Heart left ventricle (tissue), 16 donors: Measurements from ENCODE around the gene DISP2. TPM values are rescaled to one million over a fixed set of nuclear protein-coding genes. Genes with fewer than 3 reads are reported as not detected.

Experiments used
- ATAC-seq, 4 donors: fragments of 200-7000 bp; cut with Tn5 transposase; one replicate each; pipeline ENCODE4 v1.9.1; 2020 to 2022; ENCODE audit warnings: moderate library complexity in 4 of 4, mild to moderate bottlenecking in 3 of 4, moderate number of reproducible peaks in 1 of 4
- DNase-seq, 5 donors: peaks; one replicate each; pipeline ENCODE4 v3.0.0-alpha.2; 2020
- H3K27ac ChIP-seq, 12 donors: fragments of 200-600 bp; sonication (generic) in 4 of 12; one replicate each; pipeline versions ENCODE4 v1.5.0 to v1.8.0; 2016 to 2022; ENCODE audit warnings: mild to moderate bottlenecking in 2 of 12
- H3K27me3 ChIP-seq, 9 donors: fragments of 200-600 bp; sonication (generic) in 2 of 9; one replicate each; pipeline versions ENCODE4 v1.5.1 to v1.8.0; 2016 to 2022; ENCODE audit warnings: mild to moderate bottlenecking in 3 of 9
- H3K36me3 ChIP-seq, 9 donors: fragments of 200-600 bp; sonication (generic) in 2 of 9; one replicate each; pipeline versions ENCODE4 v1.5.0 to v1.8.0; 2018 to 2022; ENCODE audit warnings: mild to moderate bottlenecking in 2 of 9
- H3K4me1 ChIP-seq, 12 donors: fragments of 200-600 bp; sonication (generic) in 4 of 12; one replicate each; pipeline versions ENCODE4 v1.5.0 to v1.8.0; 2016 to 2022; ENCODE audit warnings: mild to moderate bottlenecking in 3 of 12
- H3K4me3 ChIP-seq, 12 donors: fragments of 200-600 bp; sonication (generic) in 4 of 12; one replicate each; pipeline versions ENCODE4 v1.5.0 to v1.8.0; 2017 to 2022; ENCODE audit warnings: mild to moderate bottlenecking in 9 of 12, moderate library complexity in 4 of 12
- H3K9me3 ChIP-seq, 12 donors: fragments of 200-600 bp; sonication (generic) in 4 of 12; one replicate each; pipeline versions ENCODE4 v1.5.0 to v1.8.0; 2016 to 2022; ENCODE audit warnings: mild to moderate bottlenecking in 1 of 12
- CTCF ChIP-seq, 12 donors: fragments of 200-600 bp; sonication (generic) in 4 of 12; IDR thresholded peaks; one replicate each; pipeline versions ENCODE4 v1.5.0 to v1.8.0; 2018 to 2022; ENCODE audit warnings: antibody characterized with exemption in 12 of 12, mild to moderate bottlenecking in 5 of 12
- POLR2A ChIP-seq, 2 donors: fragments of 450-650 bp; IDR thresholded peaks; one replicate each; pipeline ENCODE4 v1.6.1; 2017; ENCODE audit warnings: antibody characterized with exemption in 2 of 2, mild to moderate bottlenecking in 2 of 2, moderate library complexity in 2 of 2
- WGBS, 4 donors: extraction: QIAGEN DNeasy Blood & Tissue Kit in 2 of 4; methylation state at CpG; one replicate each; pipeline versions ENCODE4 v1.1.5 to v1.1.7; 2013 to 2018; 5-methylcytosine and 5-hydroxymethylcytosine counted together
- intact Hi-C, 10 donors: fragments of 100-400 bp; cut with DNase I; formaldehyde crosslinking; loops; one replicate each; pipeline versions ENCODE4 v1.11.1 to v1.14.2; 2022
- polyA plus RNA-seq, 2 donors: library from polyadenylated mRNA; stranded (reverse); fragments of 200-250 nt; gene quantifications; one replicate each; pipeline ENCODE4 v1.2.3, GENCODE V29; 2013
- total RNA-seq, 9 donors: library from RNA; depleted of rRNA in 2 of 9; stranded (reverse); fragments of >200 nt in 2 of 9; fragmentation: NEBNext Ultra II Directional in 3 of 9; extraction: Animal tissue kit (Norgen Biotek cat#: 25700) in 3 of 9; gene quantifications; one replicate each; pipeline versions ENCODE4 v1.1.0 to v1.2.4, GENCODE V29; 2016 to 2023
- donor health status: ischemic (EF 13 %, LVEDD 7.1; RV severe dilation, severe dysfunction).
- donor health status: healthy with polysubstance abuse.
- donor health status: DM: no; HTN: yes; CAD: no.
- donor health status: DM: no; HTN: no; CAD: no.
- donor health status: ischemic (EF 25% LVEDD 6.9; RV normal size, moderate dysfunction).
- donor health status: ischemic (EF 25% LVEDD 5.7; RV mildly dilated, moderate dysfunction).
- donor health status: healthy.
- donor health status: DM: yes; HTN: yes; CAD: no.
- donor health status: ischemic (EF 35%, LVEDD 5.7; RV mildly dilated, moderate dysfunction).
- donor health status: nonischemic (EF 11% LVEDD 7.7; RV severe dilation, severe dysfunction).
- donor health status: DM: yes; HTN: yes; CAD: no.
- donor health status: PGD.
- donor health status: ischemic (EF 29% LVEDD 5.4; RV normal size, mild dysfunction).
- donor health status: nonischemic (EF 23%, LVEDD 6.1; RV moderate dilation, normal function).

DISP2 gene
- total and polyA plus RNA-seq, 11 donors = 0.10 to 1.8 (median 0.40) TPM

GRCh38 chr15:40323239-40323952 lies 34.6 kb upstream of the DISP2 start, which contains the start of gene INAFM2:
TSS of gene INAFM2 (plus strand) at chr15:40323692. CDS start at chr15:40324056, 364 bp downstream.
- Histone ChIP-seq H3K36me3 (peaks cover 0 to 13% (median 0%) of the 10 kb centered on the region in 9 donors), H3K27me3 (no peaks in the 10 kb centered on the region), H3K4me1 (peaks cover under 1 to 59% (median 41%) of the 10 kb centered on the region in 12 donors), H3K27ac (peak within 1 kb of the TSS; percentile 69 to 99 (median 90)), H3K4me3 (peak within 1 kb of the TSS; percentile 72 to 94 (median 82)), H3K9me3 (no peaks in the 10 kb centered on the region)
- ATAC-seq = peak; percentile 81 to 91 (median 87)
- TF ChIP-seq CTCF (IDR thresholded peaks at IDR 0.05) = peak; percentile 62 to 88 (median 75)
- TF ChIP-seq POLR2A (IDR thresholded peaks at IDR 0.05) = no peak
- intact Hi-C loops = loop anchor here in 7 of 10 donors (1.0 to 5.0 kb wide), 7 partner anchors 15 to 569 kb away; partner anchors contain the start of genes CCDC9B (in 2 of the 7) and VPS18 (in 1 of the 7)
- WGBS, 4 donors = 0 to 1% (median 1%) methylated on average over 49 to 103 of the region's 103 CpGs
- peak; percentile 92 to 96 (median 95) for DNase-seq

GRCh38 chr15:40323953-40324937 lies 33.8 kb upstream of the DISP2 start:
- Histone ChIP-seq H3K27me3 (no peaks in the 10 kb centered on the region), H3K4me1 (peaks cover 4 to 67% (median 49%) of the 10 kb centered on the region in 12 donors), H3K27ac (peak overlapping the region; percentile 69 to 99 (median 90)), H3K36me3 (peaks cover 0 to 13% (median 0%) of the 10 kb centered on the region in 9 donors), H3K4me3 (peak overlapping the region; percentile 72 to 94 (median 82)), H3K9me3 (no peaks in the 10 kb centered on the region)
- intact Hi-C loops = loop anchor here in 8 of 10 donors (1.0 to 5.0 kb wide), 7 partner anchors 15 to 568 kb away; partner anchors contain the start of genes CCDC9B (in 3 of the 8) and VPS18 (in 1 of the 8)
- WGBS, 4 donors = 1% methylated on average over 52 to 101 of the region's 101 CpGs
- no peak for TF ChIP-seq POLR2A (IDR thresholded peaks at IDR 0.05)
- TF ChIP-seq CTCF (IDR thresholded peaks at IDR 0.05) = no peak
- DNase-seq (peak in 3 of 5 donors; percentile 36 to 66 (median 46)), ATAC-seq (peak in 1 of 4 donors; percentile 3)

GRCh38 chr15:40325188-40325587 lies 32.8 kb upstream of the DISP2 start:
- TF ChIP-seq CTCF (IDR thresholded peaks at IDR 0.05) (no peak), POLR2A (IDR thresholded peaks at IDR 0.05) (no peak)
- 27 to 52% (median 42%) methylated on average over 2 of the region's 2 CpGs for WGBS, 4 donors
- H3K27me3 ChIP-seq = no peaks in the 10 kb centered on the region
- ATAC-seq = no peak
- peak overlapping the region in 11 of 12 donors; percentile 19 to 99 (median 90) for H3K27ac ChIP-seq
- intact Hi-C loops = loop anchor here in 4 of 10 donors (2.0 to 5.0 kb wide), 3 partner anchors 14 to 42 kb away; partner anchors contain the start of gene CCDC9B (in 1 of the 4)
- H3K36me3 ChIP-seq = peaks cover 0 to 13% (median 0%) of the 10 kb centered on the region in 9 donors
- H3K9me3 ChIP-seq = no peaks in the 10 kb centered on the region
- H3K4me3 ChIP-seq = peak overlapping the region; percentile 72 to 94 (median 82)
- no peak for DNase-seq
- H3K4me1 ChIP-seq = peaks cover 4 to 77% (median 57%) of the 10 kb centered on the region in 12 donors
